LNCaP clone FGC (cell line): ENCODE measurements around the gene CLMN.

Experiments used
- DNase-seq: peaks from one replicate; pipeline ENCODE4 v3.0.0-alpha.2; 2011; ENCODE audit warnings: low read depth
- H3K4me3 ChIP-seq: 2 replicates; pipeline ENCODE4 v1.5.1; 2011; ENCODE audit warnings: mild to moderate bottlenecking, low read depth, low read length, control low read depth
- TF ChIP-seq, protein P1 (sequence below): IDR thresholded peaks from 2 replicates; pipeline ENCODE4 v1.5.1; 2012; ENCODE audit warnings: mild to moderate bottlenecking; ENCODE audit not compliant: control insufficient read depth, insufficient read depth; ENCODE audit errors: extremely low read depth

The CLMN gene

GRCh38 chr14:95336192-95336760 is 16.6 kb upstream of the CLMN start:
- TF ChIP-seq, protein P1, sequence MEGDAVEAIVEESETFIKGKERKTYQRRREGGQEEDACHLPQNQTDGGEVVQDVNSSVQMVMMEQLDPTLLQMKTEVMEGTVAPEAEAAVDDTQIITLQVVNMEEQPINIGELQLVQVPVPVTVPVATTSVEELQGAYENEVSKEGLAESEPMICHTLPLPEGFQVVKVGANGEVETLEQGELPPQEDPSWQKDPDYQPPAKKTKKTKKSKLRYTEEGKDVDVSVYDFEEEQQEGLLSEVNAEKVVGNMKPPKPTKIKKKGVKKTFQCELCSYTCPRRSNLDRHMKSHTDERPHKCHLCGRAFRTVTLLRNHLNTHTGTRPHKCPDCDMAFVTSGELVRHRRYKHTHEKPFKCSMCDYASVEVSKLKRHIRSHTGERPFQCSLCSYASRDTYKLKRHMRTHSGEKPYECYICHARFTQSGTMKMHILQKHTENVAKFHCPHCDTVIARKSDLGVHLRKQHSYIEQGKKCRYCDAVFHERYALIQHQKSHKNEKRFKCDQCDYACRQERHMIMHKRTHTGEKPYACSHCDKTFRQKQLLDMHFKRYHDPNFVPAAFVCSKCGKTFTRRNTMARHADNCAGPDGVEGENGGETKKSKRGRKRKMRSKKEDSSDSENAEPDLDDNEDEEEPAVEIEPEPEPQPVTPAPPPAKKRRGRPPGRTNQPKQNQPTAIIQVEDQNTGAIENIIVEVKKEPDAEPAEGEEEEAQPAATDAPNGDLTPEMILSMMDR: no peak

DNA sequence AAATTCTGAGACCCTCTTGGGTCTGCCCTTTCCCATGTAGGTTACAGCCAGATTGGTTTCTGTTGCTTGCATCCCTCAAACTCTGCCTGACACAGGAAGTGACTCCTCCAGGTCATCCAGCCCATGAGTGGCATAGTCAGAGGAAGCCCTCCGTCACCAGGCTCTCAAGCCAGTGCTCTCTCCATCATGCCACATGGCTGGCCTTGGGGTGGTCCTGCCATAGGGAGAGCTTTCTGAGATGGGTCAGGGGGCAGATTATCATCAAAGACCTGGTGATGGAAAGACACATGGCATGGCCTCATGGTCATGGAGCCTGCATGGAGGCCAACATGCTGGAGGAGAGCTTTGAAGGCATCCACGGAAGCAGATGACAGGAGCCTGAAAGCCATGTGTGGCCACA is 15.4 kb upstream of the CLMN start:
- DNase-seq: no peak
- no peak overlapping the region for H3K4me3 ChIP-seq
- TF ChIP-seq, protein P1: no peak

More at GRCh38 chr14:95336192-95336760, 16.6 kb upstream of the CLMN start:
- no peak overlapping the region for H3K4me3 ChIP-seq
- no peak for DNase-seq

DNA sequence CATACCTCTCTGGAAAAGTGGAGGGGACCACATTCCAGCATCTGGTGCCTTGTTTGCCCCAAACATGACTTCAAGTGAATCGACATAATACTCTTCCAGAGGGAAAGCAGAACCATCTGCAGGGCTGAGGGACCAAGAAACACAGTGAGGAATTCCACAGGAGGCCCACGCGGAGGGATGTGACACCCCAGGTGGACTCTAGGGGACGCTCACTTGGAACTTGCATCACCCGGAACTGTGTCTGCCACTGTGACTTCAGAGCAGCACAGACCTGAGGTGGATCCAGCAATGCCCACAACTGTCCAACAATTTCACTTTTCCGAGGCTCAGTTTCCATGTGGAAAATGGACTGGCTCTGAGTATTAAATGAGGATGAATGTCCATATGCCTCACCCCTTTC is 14.3 kb upstream of the CLMN start:
- no peak overlapping the region for H3K4me3 ChIP-seq
- TF ChIP-seq, protein P1: no peak
- DNase-seq: no peak

DNA sequence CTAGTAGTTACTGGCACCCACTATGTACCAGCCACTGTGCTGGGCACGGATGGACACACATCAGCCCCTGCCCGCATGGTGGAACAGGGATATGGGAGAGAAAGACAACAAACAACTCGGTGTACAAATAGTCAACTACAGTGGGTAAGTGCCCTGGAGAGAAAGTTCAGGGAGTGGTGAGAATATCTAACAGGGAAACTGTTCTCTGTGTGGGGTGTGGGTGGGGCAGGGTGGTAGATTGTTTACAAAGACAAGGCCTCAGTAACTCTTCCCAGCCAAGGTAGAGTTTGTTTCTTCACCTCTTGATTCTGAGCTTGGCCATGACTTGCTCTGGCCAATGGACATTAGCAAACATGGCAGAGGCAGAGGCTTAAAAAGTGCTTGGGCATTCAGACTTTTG is 12.9 kb upstream of the CLMN start:
- no peak for DNase-seq

GRCh38 chr14:95331708-95332408 is 12.2 kb upstream of the CLMN start:
- H3K4me3 ChIP-seq: no peak overlapping the region
- no peak for DNase-seq
- TF ChIP-seq, protein P1: no peak

More for the DNA sequence above, 12.9 kb upstream of the CLMN start:
- TF ChIP-seq, protein P1: no peak
- no peak overlapping the region for H3K4me3 ChIP-seq

DNA sequence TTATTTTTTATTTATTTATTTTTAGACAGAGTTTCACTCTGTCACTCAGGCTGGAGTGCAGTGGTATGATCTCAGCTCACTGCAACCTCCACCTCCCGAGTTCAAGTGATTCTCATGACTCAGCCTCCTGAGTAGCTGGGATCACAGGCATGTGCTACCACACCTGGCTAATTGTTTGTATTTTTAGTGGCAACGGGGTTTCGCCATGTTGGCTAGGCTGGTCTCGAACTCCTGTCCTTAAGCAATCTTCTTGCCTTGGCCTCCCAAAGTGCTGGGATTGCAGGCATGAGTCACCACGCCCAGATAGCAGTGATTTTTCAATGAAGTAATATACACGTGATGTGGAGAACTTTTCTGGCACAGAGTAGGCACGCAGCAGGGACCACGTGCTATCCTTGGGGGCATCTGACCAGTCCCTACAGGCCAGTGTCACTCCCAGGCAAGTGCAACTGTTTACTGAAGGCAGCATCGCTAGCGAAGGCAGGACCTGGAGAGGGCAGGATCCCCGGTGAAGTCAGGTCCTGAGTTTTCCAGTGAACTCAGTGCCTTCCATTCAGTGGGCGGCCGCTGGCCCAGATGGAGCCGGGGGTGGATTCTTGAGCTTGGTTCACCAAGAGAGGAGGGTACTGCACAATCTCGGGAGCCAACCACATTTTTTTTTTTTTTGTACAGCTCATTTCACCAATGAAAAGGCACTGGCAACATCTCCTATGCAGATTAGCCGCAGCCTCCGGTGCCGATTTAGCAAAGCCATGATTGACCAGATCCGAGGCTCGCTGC is 11.1 kb upstream of the CLMN start:
- TF ChIP-seq, protein P1: no peak
- no peak for DNase-seq

More for the DNA sequence above, 11.1 kb upstream of the CLMN start:
- no peak overlapping the region for H3K4me3 ChIP-seq
